CD4-positive, alpha-beta T cell (primary cell): Measurements from ENCODE around the gene FAM24A. TPM values are rescaled to one million over a fixed set of nuclear protein-coding genes. Genes with fewer than 3 reads are reported as not detected.
"Not testable (repeated sequence)": the region's sequence is repeated elsewhere in the genome, so short reads cannot be mapped to it uniquely, and the experiment has no call there.

Source experiments
- ATAC-seq: fragments of 200-7000 bp; cut with Tn5 transposase; one replicate; pipeline ENCODE4 v1.10.0; 2022; ENCODE audit warnings: mild to moderate bottlenecking; ENCODE audit not compliant: poor library complexity
- CTCF ChIA-PET: fragments of 350-600 bp; sonication (Branson Sonifier 250); formaldehyde crosslinking; loops from one replicate; lab custom pipeline; 2021; ENCODE audit warnings: antibody characterized with exemption, inconsistent platforms; lab: Charles Lee
- POLR2A ChIA-PET: fragments of 350-600 bp; sonication (Branson Sonifier 250); formaldehyde crosslinking; loops from one replicate; lab custom pipeline; 2021; ENCODE audit warnings: antibody characterized with exemption, inconsistent platforms; lab: Charles Lee
- DNase-seq, 14 experiments: peaks; one replicate each; pipeline ENCODE4 v3.0.0-alpha.2; 2013 to 2020; ENCODE audit warnings: mixed read lengths in 2 of 14
- H3K27ac ChIP-seq, 2 donors: one replicate each; pipeline versions ENCODE4 v1.5.1 to v1.7.0; 2013; ENCODE audit warnings: low read length in 2 of 2, low read depth in 1 of 2, mild to moderate bottlenecking in 1 of 2
- H3K27me3 ChIP-seq, 2 experiments: 1 replicate in 1 of 2; 2 replicates in 1 of 2; pipeline versions ENCODE4 v1.6.1 to v1.7.0; 2013; ENCODE audit warnings: low read length in 2 of 2, control low read depth in 1 of 2, mild to moderate bottlenecking in 1 of 2, moderate library complexity in 1 of 2; ENCODE audit not compliant: insufficient read depth in 2 of 2, control insufficient read depth in 1 of 2
- H3K36me3 ChIP-seq: one replicate; pipeline ENCODE4 v1.6.1; 2013; ENCODE audit warnings: low read length, control low read depth; ENCODE audit not compliant: insufficient read depth
- H3K4me1 ChIP-seq: one replicate; pipeline ENCODE4 v1.6.1; 2013; ENCODE audit warnings: low read length, control low read depth; ENCODE audit not compliant: insufficient read depth
- H3K4me3 ChIP-seq: one replicate; pipeline ENCODE4 v1.5.1; 2013; ENCODE audit warnings: mild to moderate bottlenecking, low read length, moderate library complexity
- H3K9me3 ChIP-seq, 2 experiments: 1 replicate in 1 of 2; 2 replicates in 1 of 2; pipeline versions ENCODE4 v1.6.1 to v1.7.0; 2013; ENCODE audit warnings: low read length in 2 of 2, mild to moderate bottlenecking in 2 of 2, control low read depth in 1 of 2, moderate library complexity in 1 of 2; ENCODE audit not compliant: control insufficient read depth in 1 of 2, insufficient read depth in 1 of 2
- H3K27ac Mint-ChIP-seq: one replicate; pipeline ENCODE4 v1.8.0; 2020; ENCODE audit warnings: mixed read lengths
- H3K27me3 Mint-ChIP-seq: one replicate; pipeline ENCODE4 v1.8.0; 2021; ENCODE audit warnings: mixed read lengths
- H3K36me3 Mint-ChIP-seq: one replicate; pipeline ENCODE4 v1.8.0; 2021; ENCODE audit warnings: low read depth, mixed read lengths
- H3K4me1 Mint-ChIP-seq: one replicate; pipeline ENCODE4 v1.8.0; 2021; ENCODE audit warnings: low read depth, mixed read lengths
- H3K4me3 Mint-ChIP-seq: one replicate; pipeline ENCODE4 v1.8.0; 2020; ENCODE audit warnings: mild to moderate bottlenecking, mixed read lengths
- H3K9me3 Mint-ChIP-seq: one replicate; pipeline ENCODE4 v1.8.0; 2020; ENCODE audit warnings: mixed read lengths
- CTCF ChIP-seq: fragments of 200-600 bp; IDR thresholded peaks from one replicate; pipeline ENCODE4 v1.8.0; 2022; ENCODE audit warnings: antibody characterized with exemption, mild to moderate bottlenecking
- intact Hi-C, 2 experiments: fragments of 100-400 bp; cut with DNase I in 1 of 2; cut with micrococcal nuclease in 1 of 2; formaldehyde crosslinking; loops; one replicate each; pipeline versions ENCODE4 v1.15.1 to v1.9.0; 2023 to 2025; cut with DNase I, micrococcal nuclease
- total RNA-seq, 174 experiments: library from RNA in 2 of 174; stranded (reverse) in 2 of 174; gene quantifications; one replicate each; pipeline ENCODE4 v1.2.3 and lab custom pipeline; 2021 to 2026

FAM24A gene
- total RNA-seq, 2 experiments from 2014 or later: not detected

GRCh38 chr10:122884166-122884565, 26.2 kb upstream of the FAM24A start:
- intact Hi-C loops: no loop called here
- Mint-ChIP-seq H3K9me3 (no peaks in the 10 kb centered on the region), H3K4me1 (peaks cover 18% of the 10 kb centered on the region), H3K36me3 (peaks cover 16% of the 10 kb centered on the region), H3K27me3 (no peaks in the 10 kb centered on the region), H3K27ac (no peak overlapping the region), H3K4me3 (no peak overlapping the region)
- Histone ChIP-seq H3K27ac (no peak overlapping the region), H3K4me3 (no peak overlapping the region), H3K36me3 (no peaks in the 10 kb centered on the region), H3K27me3 (no peaks in the 10 kb centered on the region), H3K9me3 (no peaks in the 10 kb centered on the region), H3K4me1 (peaks cover 9% of the 10 kb centered on the region)
- POLR2A ChIA-PET: no interaction called here
- CTCF ChIA-PET: no interaction called here
- TF ChIP-seq CTCF: no peak
- ATAC-seq (no peak), DNase-seq (no peak)

GRCh38 chr10:122894261-122894944, 16.0 kb upstream of the FAM24A start:
- Histone ChIP-seq H3K9me3 (no peaks in the 10 kb centered on the region), H3K36me3 (no peaks in the 10 kb centered on the region), H3K4me3 (no peak overlapping the region), H3K27me3 (no peaks in the 10 kb centered on the region), H3K27ac (no peak overlapping the region), H3K4me1 (no peaks in the 10 kb centered on the region)
- Mint-ChIP-seq H3K9me3 (no peaks in the 10 kb centered on the region), H3K27ac (no peak overlapping the region), H3K4me1 (no peaks in the 10 kb centered on the region), H3K4me3 (no peak overlapping the region), H3K36me3 (no peaks in the 10 kb centered on the region), H3K27me3 (peaks cover 7% of the 10 kb centered on the region)
- ChIA-PET POLR2A (no interaction called here), CTCF (no interaction called here)
- DNase-seq (no peak), ATAC-seq (no peak)
- intact Hi-C loops: no loop called here
- no peak for TF ChIP-seq CTCF

DNA sequence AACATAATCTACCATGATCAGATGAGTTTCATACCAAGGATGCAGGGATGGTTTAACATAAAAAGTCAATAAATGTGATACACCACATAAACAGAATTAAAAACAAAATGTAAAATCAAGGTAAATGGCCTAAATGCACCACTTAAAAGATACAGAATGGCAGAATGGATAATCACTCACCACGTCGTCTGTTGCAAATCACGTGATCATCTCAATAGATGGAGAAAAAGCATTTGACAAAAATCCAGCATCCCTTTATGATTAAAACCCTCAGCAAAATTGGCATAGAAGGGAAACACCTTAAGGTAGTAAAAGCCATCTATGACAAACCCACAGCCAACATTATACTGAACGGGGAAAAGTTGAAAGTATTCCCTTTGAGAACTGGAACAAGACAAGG, 6.5 kb upstream of the FAM24A start:
- H3K36me3 Mint-ChIP-seq, POLR2A ChIA-PET, H3K27ac ChIP-seq, intact Hi-C loops, H3K27me3 ChIP-seq, H3K27ac Mint-ChIP-seq, H3K4me1 Mint-ChIP-seq, H3K4me3 Mint-ChIP-seq, H3K9me3 ChIP-seq, DNase-seq, H3K36me3 ChIP-seq, H3K4me1 ChIP-seq, H3K4me3 ChIP-seq, CTCF ChIA-PET, ATAC-seq: not testable (repeated sequence)
- peaks cover 21% of the 10 kb centered on the region for H3K9me3 Mint-ChIP-seq
- H3K27me3 Mint-ChIP-seq: peaks cover 62% of the 10 kb centered on the region
